ENCODE measurements around the gene GPX6. TPM values are rescaled to one million over a fixed set of nuclear protein-coding genes. Genes with fewer than 3 reads are reported as not detected.

GPX6 gene
- total and polyA plus RNA-seq, 7 donors: not detected

DNA sequence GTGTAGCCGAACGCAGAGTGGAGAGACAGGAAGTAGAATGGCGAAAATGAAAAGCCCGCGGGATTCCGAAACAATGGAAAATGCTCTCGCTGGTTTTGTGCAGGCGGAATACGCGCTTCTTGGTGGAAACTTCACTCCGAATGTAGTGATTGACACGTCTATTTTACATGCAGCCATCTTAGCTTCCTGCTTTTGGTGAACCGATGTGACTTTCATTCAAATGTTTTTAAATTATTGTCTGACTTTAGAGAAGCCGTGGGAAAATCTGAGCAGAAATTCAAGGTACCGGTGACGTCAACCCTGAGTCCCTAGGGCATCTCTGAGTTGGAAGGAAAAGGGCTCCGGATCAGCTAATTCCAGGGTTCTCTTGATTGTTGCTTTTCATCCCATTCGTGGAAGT is 21.5 kb upstream of the GPX6 start:
- H3K27ac ChIP-seq: no peak overlapping the region
- H3K27me3 ChIP-seq (ENCODE audit: insufficient read depth in 3 of 3, low read length in 2 of 3): peaks cover 0 to 6% (median 0%) of the 10 kb centered on the region in 3 donors
- no peak for ATAC-seq
- TF ChIP-seq CTCF (IDR thresholded peaks at IDR 0.05): no peak
- no peaks in the 10 kb centered on the region for H3K4me1 ChIP-seq
- H3K36me3 ChIP-seq (ENCODE audit: insufficient read depth in 1 of 2, low read depth in 1 of 2): no peaks in the 10 kb centered on the region
- intact Hi-C loops (cut with DNase I): no loop called here
- no peaks in the 10 kb centered on the region for H3K9me3 ChIP-seq
- DNase-seq: no peak
- no peak overlapping the region for H3K4me3 ChIP-seq
- WGBS, 3 donors: 11 to 13% (median 12%) methylated on average over 18 of the region's 18 CpGs

GRCh38 chr6:28534875-28535274 is 19.3 kb upstream of the GPX6 start:
- no peaks in the 10 kb centered on the region for H3K4me1 ChIP-seq
- H3K27me3 ChIP-seq (ENCODE audit: insufficient read depth in 3 of 3, low read length in 2 of 3): peaks cover 0 to 3% (median 0%) of the 10 kb centered on the region in 3 donors

GRCh38 chr6:28534306-28534705 is 18.7 kb upstream of the GPX6 start:
- H3K36me3 ChIP-seq (ENCODE audit: insufficient read depth in 1 of 2, low read depth in 1 of 2): no peaks in the 10 kb centered on the region
- peaks cover 0 to 2% (median 0%) of the 10 kb centered on the region in 3 donors for H3K27me3 ChIP-seq (ENCODE audit: insufficient read depth in 3 of 3, low read length in 2 of 3)
- no peaks in the 10 kb centered on the region for H3K4me1 ChIP-seq
- TF ChIP-seq CTCF (IDR thresholded peaks at IDR 0.05): no peak
- ATAC-seq (no peak), DNase-seq (no peak)
- 60 to 66% (median 64%) methylated on average over 3 of the region's 3 CpGs for WGBS, 3 donors
- intact Hi-C loops (cut with DNase I): no loop called here
- no peak overlapping the region for H3K4me3 ChIP-seq
- no peaks in the 10 kb centered on the region for H3K9me3 ChIP-seq
- no peak overlapping the region for H3K27ac ChIP-seq

More at GRCh38 chr6:28534875-28535274, 19.3 kb upstream of the GPX6 start:
- DNase-seq (no peak), ATAC-seq (no peak)
- Histone ChIP-seq H3K9me3 (no peaks in the 10 kb centered on the region), H3K4me3 (no peak overlapping the region), H3K27ac (no peak overlapping the region), H3K36me3 (ENCODE audit: insufficient read depth in 1 of 2, low read depth in 1 of 2) (no peaks in the 10 kb centered on the region)
- intact Hi-C loops (cut with DNase I): no loop called here
- TF ChIP-seq CTCF (IDR thresholded peaks at IDR 0.05): no peak
- 20 to 27% (median 24%) methylated on average over 2 of the region's 2 CpGs for WGBS, 3 donors

DNA sequence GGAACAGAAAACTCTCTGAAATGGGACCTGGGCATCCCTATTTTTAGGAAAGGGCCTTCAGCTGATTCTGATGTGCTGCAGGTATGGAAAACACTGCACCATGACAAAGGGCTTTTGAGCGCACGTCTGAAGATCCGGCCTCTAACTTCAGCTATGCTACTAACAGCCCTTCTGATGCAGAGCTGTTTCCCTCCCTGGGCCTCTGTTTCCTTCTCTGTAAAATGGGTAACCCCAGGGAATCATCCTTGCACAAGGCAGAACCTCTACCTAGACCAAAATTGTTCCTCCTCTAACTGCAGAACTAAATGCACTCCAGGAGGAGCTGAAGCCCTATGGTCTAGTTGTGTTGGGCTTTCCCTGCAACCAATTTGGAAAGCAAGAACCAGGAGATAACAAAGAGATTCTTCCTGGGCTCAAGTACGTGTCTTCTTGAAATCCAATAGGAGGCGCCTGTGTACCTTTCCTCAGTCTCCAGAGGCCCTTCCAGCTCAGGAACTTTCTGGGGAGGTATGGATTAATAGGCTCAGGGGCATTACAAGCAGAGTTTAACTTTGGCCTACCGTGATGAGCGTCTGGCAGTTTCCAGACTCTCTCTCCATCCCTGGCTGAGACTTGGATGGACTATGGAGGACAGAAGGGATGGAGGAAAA is 16.0 kb upstream of the GPX6 start:
- WGBS, 3 donors: 59 to 67% (median 62%) methylated on average over 7 of the region's 7 CpGs
- intact Hi-C loops (cut with DNase I): no loop called here
- Histone ChIP-seq H3K4me3 (no peak overlapping the region), H3K27me3 (ENCODE audit: insufficient read depth in 3 of 3, low read length in 2 of 3) (no peaks in the 10 kb centered on the region), H3K9me3 (no peaks in the 10 kb centered on the region), H3K27ac (no peak overlapping the region), H3K4me1 (no peaks in the 10 kb centered on the region), H3K36me3 (ENCODE audit: insufficient read depth in 1 of 2, low read depth in 1 of 2) (no peaks in the 10 kb centered on the region)
- TF ChIP-seq CTCF (IDR thresholded peaks at IDR 0.05): no peak
- no peak for ATAC-seq
- no peak for DNase-seq

GRCh38 chr6:28530777-28531176 is 15.2 kb upstream of the GPX6 start:
- no peak overlapping the region for H3K4me3 ChIP-seq
- TF ChIP-seq CTCF (IDR thresholded peaks at IDR 0.05): no peak
- ATAC-seq: no peak
- H3K9me3 ChIP-seq: no peaks in the 10 kb centered on the region
- intact Hi-C loops (cut with DNase I): no loop called here
- no peak for DNase-seq
- no peaks in the 10 kb centered on the region for H3K4me1 ChIP-seq
- 0 to 3% (median 0%) methylated on average over 1 of the region's 1 CpG for WGBS, 3 donors
- peaks cover 0 to 6% (median 0%) of the 10 kb centered on the region in 3 donors for H3K27me3 ChIP-seq (ENCODE audit: insufficient read depth in 3 of 3, low read length in 2 of 3)
- no peaks in the 10 kb centered on the region for H3K36me3 ChIP-seq (ENCODE audit: insufficient read depth in 1 of 2, low read depth in 1 of 2)
- H3K27ac ChIP-seq: no peak overlapping the region

Measured in psoas muscle (tissue), 8 donors.